NCI-H2171 treated with DMSO at 0.1 percent for 48 hours (cell line): ENCODE measurements around the gene CRMP1.
A peak's percentile ranks its signal among the peaks of the same experiment; 100 is the strongest.

Source experiments
- DNase-seq: peaks from one replicate; lab custom pipeline; 2025; lab: John Stamatoyannopoulos, UW

Gene CRMP1

DNA sequence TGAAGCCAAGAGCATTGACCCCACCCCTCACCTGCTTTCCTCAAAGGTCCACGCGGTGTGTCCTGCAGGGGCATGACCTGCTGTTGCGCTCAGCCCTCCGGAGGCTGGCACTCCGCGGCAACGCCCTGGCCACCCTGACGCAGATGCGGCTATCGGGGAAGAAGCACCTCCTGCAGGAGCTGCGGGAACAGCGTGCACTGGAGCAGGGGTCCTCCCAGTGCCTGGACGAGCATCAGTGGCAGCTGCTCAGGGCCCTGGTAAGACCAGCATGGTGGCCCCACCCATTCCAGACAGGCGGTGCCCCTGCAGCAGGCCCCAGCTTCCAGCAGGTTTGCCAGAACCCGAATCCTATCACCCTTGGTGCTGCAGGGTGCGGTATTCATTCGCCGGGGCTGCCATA is 95.9 kb downstream of the CRMP1 start:
- DNase-seq, result no peak

DNA sequence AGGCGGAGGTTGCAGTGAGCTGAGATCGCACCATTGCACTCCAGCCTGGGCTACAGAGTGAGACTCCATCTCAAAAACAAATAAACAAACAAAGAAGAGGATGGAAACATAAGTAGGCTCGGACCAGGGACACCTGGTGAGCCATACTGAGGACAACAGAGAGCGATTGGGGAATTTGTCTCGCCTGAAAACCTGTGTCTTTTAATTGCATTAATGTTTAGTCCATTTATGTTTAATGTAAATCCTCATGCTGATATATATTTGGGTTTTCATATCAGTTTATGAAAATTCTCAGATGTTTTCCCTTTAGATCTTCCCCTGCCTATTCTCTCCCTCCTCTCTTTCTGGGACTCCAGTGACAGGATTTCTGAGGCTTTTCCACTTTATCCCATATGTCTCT is 97.3 kb downstream of the CRMP1 start:
- no peak for DNase-seq

DNA sequence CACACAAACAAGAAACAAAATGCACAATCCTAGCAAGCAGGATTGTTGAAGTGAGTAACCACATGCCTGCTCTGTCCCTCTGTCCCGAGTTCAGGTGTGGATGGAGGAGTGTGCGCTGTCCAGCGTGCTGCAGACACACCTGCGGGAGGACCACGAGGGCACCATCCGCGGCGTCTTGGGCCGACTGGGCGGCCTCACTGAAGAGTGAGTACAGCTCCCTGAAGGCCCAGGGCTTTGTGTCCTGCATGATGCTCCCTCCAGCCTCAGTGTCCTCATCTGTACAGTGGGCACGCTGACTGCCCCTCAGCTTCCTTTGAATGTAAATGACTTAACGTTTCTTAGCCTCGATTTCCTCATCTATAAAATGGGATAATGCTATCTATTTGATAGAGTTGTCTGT is 99.4 kb downstream of the CRMP1 start:
- DNase-seq, result no peak

DNA sequence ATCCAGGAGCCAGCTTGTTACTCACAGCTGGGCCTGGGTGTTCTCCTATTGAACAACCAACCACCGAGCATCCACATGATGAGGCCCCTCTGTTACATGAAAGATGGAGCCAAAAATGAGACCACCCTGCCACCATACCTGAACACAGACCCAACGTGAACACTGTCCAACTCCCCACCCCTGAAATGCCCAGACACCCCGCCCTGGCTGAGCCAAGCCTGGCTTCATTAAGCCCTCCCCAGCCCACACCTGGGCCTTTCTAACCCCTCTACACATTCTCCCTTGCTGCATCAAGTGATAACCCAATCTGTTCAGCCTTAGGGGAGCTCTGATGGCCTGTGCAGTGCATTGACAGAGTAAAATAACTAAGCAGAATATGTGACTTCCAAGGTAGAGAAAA is 101.2 kb downstream of the CRMP1 start:
- no peak for DNase-seq

DNA sequence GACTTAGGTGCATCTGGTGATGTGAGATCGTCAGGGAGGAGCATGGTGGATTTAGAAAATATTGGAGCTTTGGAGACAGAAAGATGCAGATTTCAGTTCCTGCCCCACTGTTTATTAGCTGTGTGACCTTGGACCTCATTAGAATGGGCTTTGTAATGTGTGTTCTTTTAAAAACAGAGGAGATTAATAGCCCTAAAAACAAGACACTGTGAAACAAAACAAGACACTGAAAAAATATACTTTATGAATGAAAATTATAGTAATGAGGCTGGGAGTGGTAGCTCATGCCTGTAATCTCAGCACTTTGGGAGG is 102.4 kb downstream of the CRMP1 start:
- DNase-seq, result no peak

DNA sequence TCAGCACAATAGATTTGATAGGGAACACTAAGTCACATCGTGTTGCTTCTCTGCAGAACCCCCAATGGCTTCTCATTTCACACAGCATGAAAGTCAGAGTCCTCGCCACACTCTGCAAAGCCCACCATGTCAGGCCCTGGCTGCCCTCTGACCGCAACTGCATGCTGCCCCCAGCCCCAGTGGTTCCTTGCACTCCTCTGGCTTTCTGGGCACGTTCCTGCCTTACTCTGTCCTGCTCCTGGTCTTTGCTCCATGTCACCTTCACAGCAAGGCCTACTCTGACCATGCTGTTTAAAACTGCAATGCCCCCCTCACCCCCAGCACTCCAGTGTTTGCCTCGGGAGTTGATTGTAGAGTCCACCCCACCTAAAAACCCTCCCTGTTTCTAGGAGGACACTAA is 103.7 kb downstream of the CRMP1 start:
- DNase-seq, result no peak

DNA sequence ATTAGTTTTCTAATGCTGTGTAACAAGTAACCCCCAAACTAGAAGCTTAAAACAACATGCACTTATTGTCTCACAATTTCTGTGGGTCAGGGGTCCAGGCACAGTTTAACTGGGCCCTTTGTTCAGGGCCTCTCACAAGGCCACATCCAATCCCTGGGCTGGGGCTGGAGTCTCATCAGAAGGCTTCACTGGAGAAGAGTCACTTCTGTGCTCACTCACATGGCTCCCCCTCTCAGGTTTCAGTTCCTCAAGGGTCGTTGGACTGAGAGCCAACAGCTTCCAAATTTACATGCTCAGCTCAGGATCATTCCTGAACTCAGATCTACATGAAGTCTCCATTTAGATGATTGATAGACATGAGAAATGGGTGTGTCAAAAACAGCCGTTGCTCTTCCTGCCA is 104.7 kb downstream of the CRMP1 start:
- DNase-seq, result no peak

DNA sequence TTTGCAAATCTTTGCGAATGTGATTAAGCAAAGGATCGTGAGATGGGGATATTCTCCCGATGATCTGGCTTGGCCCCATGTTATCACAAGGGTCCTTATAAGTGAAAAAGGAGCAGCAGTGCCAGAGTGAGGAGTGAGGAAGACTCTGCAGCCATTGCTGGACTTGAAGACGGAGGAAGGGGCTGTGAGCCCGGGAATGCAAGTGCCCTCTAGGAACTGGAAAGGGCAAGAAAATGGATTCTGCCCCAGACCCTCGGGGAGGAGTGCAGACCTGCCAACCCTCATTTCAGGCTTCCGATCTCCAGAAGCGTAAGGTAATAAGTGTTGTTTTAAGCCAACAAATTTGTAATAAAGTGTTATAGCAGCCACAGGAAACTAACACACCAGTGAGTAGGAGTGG is 105.6 kb downstream of the CRMP1 start:
- no peak for DNase-seq

DNA sequence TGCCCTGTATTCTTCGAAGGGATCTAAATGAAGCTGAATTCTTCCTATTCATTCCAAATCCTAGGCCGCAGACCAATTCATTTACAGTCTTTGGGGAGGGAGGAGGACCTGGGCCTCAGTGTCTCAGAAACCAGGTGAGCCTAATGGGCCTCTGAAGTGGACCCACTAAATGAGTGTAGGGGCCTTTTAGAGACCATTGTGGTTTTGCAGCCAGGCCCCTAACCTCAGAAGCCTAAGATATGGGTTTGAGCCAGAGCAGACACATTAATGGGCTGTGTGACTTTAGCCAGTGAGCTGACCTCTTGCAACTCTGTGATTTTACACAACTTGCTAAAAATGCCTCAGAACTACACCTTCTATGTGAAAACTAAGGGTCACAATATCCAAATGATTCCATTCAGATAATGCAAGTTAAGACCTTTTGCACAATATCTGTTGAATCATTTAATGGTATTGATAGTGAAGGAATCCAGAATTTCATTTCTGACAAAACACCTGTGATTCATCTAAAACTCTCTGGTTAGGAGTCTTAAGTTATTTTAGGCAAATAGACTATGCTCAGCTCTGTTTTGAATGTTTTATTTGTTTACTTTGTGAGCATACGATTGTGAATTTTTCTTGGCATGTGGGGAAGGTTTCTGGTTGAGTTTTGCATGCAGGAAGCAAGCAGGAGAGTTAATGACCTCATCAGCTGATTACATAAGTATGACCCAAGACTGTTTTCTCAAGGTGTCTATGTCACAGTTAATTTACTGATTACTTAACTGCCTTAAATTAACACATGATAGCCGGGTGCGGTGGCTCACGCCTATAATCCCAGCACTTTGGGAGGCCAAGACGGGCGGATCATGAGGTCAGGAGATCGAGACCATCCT is 106.8 kb downstream of the CRMP1 start:
- no peak for DNase-seq

DNA sequence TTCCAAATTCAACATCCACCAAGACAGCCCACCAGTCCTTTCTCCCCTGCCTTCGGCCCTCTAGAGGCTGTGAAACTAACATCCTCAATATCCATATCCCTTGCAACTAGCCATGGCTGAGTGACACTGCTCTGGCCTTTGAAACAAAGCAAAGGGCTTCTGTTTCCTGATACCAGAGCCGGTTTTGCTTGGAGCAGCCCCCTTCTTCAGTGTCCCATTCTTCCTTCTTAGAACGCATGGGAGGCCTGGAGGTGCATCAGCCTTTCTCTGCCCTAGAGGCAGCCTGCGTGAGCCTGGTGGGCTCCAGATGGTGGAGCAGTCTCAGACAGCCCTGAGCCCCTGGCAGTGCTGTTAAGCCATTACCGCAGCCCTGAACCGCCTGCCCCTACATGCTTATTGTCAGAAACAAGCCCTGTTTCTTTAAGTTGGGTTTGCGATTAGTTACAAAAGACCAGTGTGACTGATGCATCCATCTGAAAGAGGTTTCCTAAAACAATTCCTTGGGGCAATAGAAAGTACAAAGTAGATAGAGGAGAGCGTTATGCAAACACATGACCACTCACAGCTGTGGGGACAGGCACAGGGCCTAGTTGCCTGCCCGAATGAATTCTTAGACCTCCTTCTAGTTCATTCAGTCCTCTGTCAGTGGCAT is 107.8 kb downstream of the CRMP1 start:
- no peak for DNase-seq

DNA sequence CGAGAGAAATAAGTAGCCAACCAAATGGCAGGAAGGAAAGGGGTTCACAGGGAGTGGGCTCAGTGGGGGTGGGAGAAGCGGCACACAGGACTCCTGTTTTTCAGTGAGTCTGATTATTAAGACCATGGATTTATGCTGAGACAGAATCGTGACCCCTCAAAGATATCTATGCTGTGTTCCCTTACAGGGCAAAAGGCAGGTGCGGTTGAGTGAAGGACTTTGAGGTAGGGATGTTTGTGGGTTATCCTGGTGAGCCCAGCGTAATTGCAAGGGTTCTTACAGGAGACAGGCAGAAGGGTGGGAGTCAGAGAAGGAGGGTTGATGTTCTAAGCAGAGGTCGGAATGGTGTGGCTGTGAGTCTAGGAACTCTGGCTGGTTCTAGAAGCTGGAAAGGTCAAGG is 108.9 kb downstream of the CRMP1 start:
- DNase-seq, result no peak

DNA sequence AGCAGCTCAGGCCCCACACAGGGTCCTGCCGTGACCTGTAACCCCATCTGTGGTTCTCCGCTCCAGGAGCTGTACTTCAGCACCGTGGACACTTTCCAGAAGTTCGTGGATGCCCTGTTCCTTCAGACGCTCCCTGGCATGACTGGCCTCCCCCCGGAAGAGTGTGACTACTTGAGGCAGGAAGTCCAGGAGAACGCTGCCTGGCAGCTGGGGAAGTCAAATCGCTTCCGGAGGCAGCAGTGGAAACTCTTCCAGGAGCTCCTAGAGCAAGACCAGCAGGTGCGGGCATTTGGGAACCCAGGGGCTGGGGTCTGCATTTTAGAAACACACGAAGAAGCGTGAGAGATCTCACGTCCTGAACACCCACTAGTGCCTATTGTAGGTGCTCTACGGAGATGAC is 109.4 kb downstream of the CRMP1 start:
- no peak for DNase-seq

DNA sequence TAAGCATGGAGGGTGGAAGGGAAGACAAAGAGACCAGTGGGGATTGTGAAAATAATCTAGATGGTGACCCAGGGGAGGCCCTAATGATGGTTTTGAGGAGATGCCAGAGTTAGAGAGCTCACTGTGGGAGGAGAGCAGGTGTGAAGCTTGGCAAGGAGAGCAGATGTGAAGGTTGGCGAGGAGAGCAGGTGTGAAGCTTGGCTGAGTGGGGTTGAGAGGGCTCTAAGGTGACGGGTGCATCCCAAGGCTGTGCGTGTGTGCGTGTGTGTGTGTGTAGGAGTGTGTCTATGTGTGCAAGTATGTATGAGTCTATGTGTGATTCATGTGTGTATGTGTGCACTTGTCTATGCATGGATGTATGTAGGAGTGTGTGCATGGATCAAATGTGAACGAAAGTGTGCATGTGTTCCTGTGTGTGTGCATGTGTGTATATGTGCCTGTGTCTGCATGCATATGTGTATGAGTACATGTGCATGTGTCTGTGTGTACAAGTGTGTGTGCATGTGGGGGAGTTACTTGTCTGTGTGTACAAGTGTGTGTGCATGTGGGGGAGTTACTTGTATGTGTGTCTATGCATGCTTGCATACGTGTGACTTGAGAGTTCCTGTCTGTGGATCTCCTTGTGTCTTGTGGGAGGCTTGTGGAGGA is 109.9 kb downstream of the CRMP1 start:
- peak; percentile 62 for DNase-seq

DNA sequence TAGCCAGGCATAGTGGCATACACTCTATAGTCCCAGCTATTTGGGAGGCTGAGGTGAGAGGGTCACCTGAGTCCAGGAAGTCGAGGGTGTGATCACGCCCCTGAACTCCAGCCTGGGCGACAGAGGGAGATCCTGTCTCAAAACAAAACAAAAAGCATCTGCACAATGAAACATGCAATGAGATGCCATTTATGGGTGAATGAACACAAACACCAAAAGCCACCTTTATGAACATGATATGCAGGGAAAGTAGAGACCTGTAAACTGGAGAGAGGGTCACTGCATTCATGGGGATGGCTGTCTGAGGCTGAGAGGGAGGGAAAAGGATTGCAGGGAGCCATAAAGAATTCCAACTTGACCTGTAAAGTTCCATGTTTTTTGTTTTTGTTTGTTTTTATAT is 111.2 kb downstream of the CRMP1 start:
- peak; percentile 12 for DNase-seq

DNA sequence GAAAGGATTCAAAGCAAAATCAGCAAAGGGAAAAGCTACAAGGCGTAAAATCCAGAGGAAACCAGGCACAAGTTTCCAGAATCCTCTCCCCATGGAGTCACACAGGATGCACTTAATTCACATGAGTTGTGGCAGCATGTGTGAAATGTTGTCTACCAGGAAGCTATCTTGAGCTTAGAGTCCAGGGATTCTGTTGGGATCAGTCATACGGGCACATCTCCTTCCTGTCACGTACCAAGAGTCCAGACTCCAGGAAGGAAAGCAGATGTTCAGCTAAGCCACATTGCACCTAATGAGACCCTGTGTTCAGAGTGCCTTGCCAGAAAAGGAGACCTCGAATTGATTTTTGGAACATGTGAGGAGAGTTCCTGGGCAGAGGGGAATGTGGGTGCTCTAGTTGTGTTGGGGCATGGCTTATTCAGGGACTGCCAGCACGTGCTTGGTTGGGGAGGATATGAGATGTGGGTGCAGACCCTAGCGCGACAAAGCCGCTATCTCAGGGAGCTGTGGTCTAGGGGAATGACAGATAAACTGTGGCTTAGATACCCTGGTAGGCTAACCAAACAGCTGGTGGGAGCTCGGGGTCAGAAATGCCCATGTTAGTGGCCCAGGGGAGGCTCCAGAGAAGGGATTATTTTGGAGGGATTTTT is 111.9 kb downstream of the CRMP1 start:
- DNase-seq, result no peak

DNA sequence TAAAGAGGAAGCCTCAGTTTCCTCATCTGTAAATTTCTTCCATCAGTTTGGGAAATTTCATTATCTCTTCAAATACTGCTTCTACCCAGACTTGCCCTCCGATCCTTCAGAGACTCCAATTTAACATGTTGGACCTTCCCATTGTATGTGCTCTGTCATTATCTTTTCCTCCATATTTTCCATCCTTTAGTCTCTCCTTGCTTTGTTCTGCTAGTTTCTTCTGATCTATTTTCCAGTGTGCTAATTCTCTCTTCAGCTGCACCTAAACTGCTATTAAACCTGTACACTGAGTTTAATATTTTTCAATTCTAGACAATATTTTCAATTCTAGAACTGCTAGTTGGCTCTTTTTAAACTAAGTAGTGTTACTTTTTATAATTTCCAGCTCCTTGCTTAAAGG is 116.4 kb downstream of the CRMP1 start:
- no peak for DNase-seq

DNA sequence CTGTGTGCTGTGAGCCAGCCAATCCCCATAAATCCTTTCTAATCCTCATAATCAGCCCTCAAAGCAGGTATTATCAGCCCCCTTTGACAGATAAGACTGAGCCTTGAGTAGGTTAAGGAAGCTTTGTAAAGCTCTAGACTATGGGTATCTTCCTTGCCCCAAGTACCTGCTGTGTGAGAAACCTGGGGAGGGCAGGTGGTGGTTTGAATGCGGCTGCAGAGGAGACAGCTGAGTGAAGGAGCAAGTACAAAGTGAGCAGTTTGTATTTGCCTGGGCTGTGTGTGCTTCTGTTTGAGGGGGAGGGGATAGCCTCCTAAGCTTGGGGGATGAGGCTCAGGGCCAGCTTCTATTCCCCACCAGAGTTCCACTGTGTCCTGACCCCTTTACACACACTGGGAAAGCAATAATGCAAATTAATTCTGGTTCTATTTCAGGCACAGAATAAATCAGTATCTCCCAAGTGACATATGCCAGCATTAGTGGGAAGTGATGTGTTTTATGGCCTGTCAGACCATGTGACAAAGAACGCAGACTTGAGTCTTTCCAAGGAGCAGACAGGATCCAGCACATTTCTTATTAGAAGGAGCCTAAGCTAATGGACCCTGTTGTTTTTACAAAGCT is 118.4 kb downstream of the CRMP1 start:
- DNase-seq, result no peak

DNA sequence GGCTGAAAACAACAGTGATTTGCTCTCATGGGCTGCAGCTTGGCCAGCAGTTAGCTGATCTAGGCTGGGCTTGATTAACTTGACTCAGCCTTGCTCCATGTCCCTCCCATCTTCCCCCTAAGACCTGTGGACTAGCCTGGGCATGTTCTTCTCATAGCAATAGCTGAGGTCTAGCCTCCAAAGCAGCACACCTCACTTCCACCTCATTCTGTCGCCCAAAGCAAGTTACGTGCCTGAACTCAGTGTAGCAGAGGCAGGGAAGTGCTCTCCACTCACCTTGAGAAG is 119.7 kb downstream of the CRMP1 start:
- no peak for DNase-seq

DNA sequence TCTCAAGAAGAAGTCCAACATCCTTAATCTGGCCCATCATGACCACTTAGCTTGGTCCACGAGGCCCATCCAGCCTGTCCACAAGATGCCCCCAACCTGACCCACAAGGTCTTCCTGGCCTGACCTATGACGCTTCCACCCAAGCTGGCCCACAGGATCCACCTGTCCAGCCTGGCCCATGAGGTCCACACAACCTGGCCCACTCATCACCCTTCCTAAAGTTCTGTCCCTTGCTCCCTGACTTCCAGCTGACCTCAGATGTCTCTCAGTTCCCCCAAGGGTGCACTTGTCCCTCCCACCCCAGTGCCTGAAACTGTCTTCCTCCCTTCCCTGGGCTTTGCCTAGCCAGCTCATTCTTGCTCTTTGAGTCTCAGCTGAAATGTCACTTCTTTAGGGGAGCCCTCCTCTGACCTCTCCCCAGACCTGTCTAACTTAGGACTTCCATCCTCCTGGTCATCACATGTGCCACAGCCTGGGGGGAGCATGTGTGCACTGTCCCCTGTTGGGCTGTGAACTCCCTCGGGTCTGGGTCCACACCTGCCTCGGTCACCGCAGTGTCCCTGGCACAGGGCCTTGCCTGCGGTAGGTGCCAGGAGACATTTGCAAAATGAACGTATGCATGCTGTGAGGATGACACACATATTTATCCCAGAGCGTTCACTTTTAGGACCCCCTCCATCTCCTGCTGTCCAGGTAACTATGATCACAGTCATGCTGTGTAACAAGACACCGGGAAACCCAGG is 120.2 kb downstream of the CRMP1 start:
- no peak for DNase-seq
